Measurements from ENCODE around the gene WNT1. TPM values are rescaled to one million over a fixed set of nuclear protein-coding genes. Genes with fewer than 3 reads are reported as not detected.

The WNT1 gene
- total RNA-seq, 4 donors from 2014 or later = not detected

- Histone ChIP-seq H3K9me3 (no peaks in the 10 kb centered on the region), H3K27me3 (no peaks in the 10 kb centered on the region), H3K4me1 (peaks cover 0 to 5% of the 10 kb centered on the region in 2 donors), H3K4me3 (no peak overlapping the region), H3K36me3 (no peaks in the 10 kb centered on the region), H3K27ac (no peak overlapping the region)
- intact Hi-C loops (cut with DNase I; ENCODE audit: low total_unique reads) = no loop called here
- no peak for DNase-seq
- TF ChIP-seq CTCF (IDR thresholded peaks at IDR 0.05) = no peak
- no peak for TF ChIP-seq POLR2A (IDR thresholded peaks at IDR 0.05)
These were observed 35.3 kb downstream of the WNT1 start for GRCh38 chr12:49013428-49013827.

- peaks cover 0 to 5% of the 10 kb centered on the region in 2 donors for H3K4me1 ChIP-seq
- TF ChIP-seq CTCF (IDR thresholded peaks at IDR 0.05) = no peak
- TF ChIP-seq POLR2A (IDR thresholded peaks at IDR 0.05) = no peak
- no peaks in the 10 kb centered on the region for H3K36me3 ChIP-seq
- H3K27ac ChIP-seq = no peak overlapping the region
- H3K9me3 ChIP-seq = no peaks in the 10 kb centered on the region
- H3K27me3 ChIP-seq = no peaks in the 10 kb centered on the region
- intact Hi-C loops (cut with DNase I; ENCODE audit: low total_unique reads) = no loop called here
- DNase-seq = no peak
- no peak overlapping the region for H3K4me3 ChIP-seq
These were observed 36.4 kb downstream of the WNT1 start for GRCh38 chr12:49014547-49014946.

GRCh38 chr12:49015196-49015595 is 37.1 kb downstream of the WNT1 start:
- Histone ChIP-seq H3K9me3 (no peaks in the 10 kb centered on the region), H3K27ac (no peak overlapping the region), H3K4me3 (no peak overlapping the region), H3K4me1 (peaks cover 0 to 5% of the 10 kb centered on the region in 2 donors), H3K27me3 (no peaks in the 10 kb centered on the region), H3K36me3 (no peaks in the 10 kb centered on the region)
- TF ChIP-seq CTCF (IDR thresholded peaks at IDR 0.05) = no peak
- no peak for TF ChIP-seq POLR2A (IDR thresholded peaks at IDR 0.05)
- DNase-seq = no peak
- intact Hi-C loops (cut with DNase I; ENCODE audit: low total_unique reads) = no loop called here

GRCh38 chr12:49017891-49018260 is 39.8 kb downstream of the WNT1 start:
- Histone ChIP-seq H3K27ac (peak overlapping the region; percentile 85 to 86), H3K27me3 (no peaks in the 10 kb centered on the region), H3K4me1 (peaks cover 0 to 5% of the 10 kb centered on the region in 2 donors), H3K9me3 (no peaks in the 10 kb centered on the region), H3K4me3 (peak overlapping the region; percentile 77 to 88), H3K36me3 (no peaks in the 10 kb centered on the region)
- TF ChIP-seq POLR2A (IDR thresholded peaks at IDR 0.05) = no peak
- TF ChIP-seq CTCF (IDR thresholded peaks at IDR 0.05) = no peak
- intact Hi-C loops (cut with DNase I; ENCODE audit: low total_unique reads) = no loop called here
- DNase-seq = peak in 1 of 2 donors; percentile 19

GRCh38 chr12:49018261-49019119 is 40.4 kb downstream of the WNT1 start, which contains the start of gene PRKAG1:
PRKAG1 (minus strand) TSS chr12:49018776; CDS start chr12:49018740, 36 bp downstream.
- H3K4me3 ChIP-seq = peak within 1 kb of the TSS; percentile 77 to 88
- peak within 1 kb of the TSS; percentile 85 to 86 for H3K27ac ChIP-seq
- intact Hi-C loops (cut with DNase I; ENCODE audit: low total_unique reads) = no loop called here
- DNase-seq = peak; percentile 94 to 95
- peak; percentile 36 to 51 (median 42) for TF ChIP-seq CTCF (IDR thresholded peaks at IDR 0.05)
- peak; percentile 84 to 88 for TF ChIP-seq POLR2A (IDR thresholded peaks at IDR 0.05)
- no peaks in the 10 kb centered on the region for H3K36me3 ChIP-seq
- peaks cover 0 to 5% of the 10 kb centered on the region in 2 donors for H3K4me1 ChIP-seq
- no peaks in the 10 kb centered on the region for H3K27me3 ChIP-seq
- no peaks in the 10 kb centered on the region for H3K9me3 ChIP-seq
